MV-4-11 (cell line): Measurements from ENCODE around the gene SYT2.
"Not testable (repeated sequence)": the region's sequence is repeated elsewhere in the genome, so short reads cannot be mapped to it uniquely, and the experiment has no call there.

Experiments
- DNase-seq: peaks from one replicate; lab custom pipeline; 2025; lab: John Stamatoyannopoulos, UW

The SYT2 gene

DNA sequence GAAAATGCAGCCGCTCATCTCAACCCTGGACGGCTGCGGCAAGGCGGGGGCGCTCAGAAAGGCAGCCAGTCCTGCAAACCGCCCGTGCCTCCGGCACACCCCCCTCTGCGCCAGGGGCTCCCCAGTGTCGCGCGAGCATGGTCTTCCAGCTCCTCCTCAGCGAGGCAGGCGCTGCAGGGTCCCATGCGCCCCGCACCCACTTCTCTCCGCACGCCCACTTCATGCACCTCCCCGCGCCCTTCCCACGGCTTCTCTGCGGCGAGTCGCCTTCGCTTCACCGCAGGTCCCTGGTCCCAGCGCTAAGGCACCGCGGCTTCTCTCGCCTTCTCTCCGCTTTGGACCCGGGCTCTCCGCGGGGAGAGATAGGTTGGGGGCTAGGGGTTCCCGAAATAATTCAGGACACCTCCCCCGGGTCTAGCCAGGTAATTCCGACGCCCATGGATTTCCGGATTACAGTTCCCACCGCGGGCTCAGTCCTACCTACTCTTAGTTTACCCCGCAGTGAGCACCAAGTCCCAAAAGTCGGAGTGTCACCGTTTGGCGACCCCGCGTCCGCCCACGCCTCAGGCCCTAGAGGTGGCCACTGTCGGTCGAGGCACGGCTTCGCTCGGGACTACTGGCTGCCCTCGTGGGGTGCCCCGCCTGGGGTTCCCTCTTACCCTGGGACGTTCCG lies 67.5 kb downstream of the SYT2 start:
- no peak for DNase-seq

DNA sequence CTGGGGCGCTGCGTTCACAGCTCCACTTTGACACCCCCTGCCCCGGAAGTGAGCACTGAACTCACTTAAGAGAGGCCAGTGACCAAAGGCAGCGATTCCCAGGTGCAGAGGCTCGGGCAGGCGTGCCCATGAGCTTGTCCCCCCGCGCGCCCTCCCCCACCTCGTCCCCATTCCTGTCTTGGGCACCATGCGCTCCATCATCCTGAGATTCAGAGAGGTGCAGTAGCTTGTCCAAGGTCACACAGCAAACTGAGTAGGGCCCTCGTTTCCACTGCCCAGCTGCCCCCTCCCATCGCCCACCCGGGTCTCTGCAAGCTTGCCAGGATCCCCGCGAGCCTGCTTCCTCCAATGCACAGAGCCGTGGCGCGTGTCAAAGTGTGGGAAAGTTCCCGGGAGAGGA lies 68.0 kb downstream of the SYT2 start:
- no peak for DNase-seq

DNA sequence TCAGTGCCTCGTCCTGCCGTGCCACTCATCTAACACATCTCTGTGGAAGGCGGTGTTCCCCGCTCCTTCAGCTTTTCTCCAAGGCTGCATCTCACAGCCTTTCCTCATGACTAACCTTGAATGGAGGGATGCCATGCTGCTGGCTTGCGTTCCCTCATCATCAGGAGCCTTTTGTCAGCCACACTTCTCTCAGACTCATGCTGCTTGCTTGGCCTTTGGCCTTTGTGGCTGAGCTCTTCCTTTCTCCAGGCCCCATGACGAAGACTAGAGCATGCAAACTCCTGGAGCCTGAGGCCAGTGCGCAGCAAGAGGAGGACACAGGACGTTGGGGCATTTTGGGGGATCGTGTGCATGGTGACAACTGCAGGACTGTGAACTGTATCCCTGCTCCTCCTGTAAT lies 70.8 kb downstream of the SYT2 start:
- no peak for DNase-seq

DNA sequence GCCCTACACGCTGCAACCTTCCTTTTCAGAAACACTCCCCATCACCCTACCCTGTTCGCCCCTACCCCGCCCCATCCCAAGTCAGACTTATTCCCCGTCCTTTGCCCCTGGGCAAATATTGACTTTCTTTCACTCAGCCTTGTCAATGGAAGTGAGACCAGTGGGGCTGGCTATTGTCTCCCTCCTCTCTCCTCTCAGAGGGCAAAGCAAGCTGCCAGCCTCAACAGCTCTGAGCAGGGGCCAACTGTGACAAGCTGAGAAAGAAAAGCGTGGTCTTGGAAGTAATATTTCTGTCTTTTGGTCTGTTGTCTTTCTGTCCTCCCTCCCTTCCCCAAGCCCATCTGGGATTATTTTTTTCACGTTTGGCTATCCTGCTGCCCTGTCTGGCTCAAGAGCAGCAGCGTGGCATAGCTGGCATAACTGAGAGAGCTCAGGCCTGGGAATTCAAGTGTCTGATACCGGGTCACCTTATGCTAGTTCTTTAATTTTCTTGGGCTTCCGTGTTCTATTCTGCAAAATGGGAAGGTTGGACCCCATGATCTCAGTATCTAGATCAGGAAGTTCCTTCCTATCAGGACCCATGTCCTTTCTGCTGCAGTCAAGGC lies 71.5 kb downstream of the SYT2 start:
- not testable (repeated sequence) for DNase-seq

DNA sequence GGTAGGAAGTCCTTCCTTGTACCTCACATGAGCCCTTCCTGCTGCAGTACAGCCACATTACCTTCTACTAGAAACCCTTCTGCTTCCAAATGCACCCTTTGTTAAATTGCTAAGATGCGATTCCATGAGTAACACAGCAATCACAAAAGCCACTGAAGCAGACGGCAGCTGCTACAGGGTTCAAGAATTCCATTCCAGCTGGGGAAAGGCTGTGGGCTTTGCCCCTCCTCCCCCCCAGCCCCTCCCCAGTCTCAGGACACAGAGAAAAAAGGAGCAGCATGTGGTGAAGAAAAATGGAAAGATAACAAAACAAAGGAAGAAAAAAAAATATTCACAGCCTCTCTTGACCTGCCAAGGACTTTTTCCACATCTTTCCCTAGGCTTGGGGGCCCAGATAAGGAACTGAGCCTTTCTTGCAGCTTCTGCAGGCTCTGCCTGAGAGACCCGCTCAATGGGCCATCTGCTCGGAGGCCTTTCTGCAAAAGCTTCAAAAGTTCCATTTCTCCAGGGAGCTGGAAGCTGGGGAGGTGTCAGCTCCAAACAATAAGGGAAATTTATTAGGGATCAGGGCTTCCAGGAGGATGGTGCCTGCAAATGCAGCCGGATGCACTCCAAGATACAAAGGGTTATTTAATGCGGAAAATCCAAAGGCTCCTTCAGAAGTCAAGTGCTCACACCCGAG lies 72.1 kb downstream of the SYT2 start:
- DNase-seq = no peak

DNA sequence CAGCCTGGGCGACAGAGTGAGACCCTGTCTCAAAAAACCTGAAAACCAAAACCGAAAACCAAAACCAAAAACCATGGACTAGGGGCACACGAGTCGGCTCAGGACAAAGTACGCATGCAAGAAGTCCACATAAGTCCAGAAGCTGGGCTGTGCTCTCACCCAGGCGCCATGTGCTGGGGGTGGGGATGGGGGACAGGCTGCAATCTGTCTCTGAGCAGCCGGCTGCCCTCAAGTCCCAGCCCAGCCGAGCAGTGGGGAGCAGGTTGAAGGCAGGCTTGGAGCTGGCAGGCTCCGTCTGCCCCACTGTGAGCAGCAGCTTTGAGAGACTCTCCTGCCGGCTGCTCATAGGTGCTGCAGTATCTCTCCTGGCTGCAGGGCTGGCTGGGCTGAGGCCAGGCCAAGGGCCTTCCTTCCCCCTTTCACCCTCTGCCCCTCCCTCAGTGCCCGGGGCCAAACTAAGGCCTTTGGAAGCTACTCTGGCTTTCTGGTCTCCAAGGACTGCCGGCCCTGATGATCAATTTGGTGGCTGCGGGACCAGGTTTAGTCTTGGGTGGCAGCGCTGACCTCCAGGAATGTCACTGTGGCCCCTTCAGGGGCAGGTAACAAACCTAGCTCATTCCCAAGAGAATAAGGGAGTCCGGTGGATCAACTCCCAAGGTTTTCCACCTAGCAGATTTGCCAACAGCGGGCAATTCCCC lies 72.8 kb downstream of the SYT2 start:
- not testable (repeated sequence) for DNase-seq

DNA sequence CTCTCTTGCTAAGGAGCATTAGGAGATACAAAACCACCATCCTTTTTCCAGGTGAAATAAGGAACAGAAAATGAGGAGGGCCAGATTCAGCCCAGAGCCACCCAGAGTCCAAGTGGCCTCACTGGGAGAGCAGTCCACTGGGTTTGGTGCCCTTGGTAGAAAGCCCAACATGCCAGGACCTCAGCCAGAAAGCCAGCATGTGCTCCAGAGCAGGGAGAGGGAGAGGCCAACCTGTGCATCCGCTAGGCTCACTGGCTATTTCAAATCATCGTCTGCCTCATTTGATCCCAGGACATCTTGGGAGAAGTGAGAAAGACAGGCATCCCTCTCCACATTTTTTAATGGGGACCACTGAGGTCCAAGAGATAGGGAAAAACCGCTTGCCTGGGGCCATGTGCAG lies 74.1 kb downstream of the SYT2 start:
- not testable (repeated sequence) for DNase-seq

DNA sequence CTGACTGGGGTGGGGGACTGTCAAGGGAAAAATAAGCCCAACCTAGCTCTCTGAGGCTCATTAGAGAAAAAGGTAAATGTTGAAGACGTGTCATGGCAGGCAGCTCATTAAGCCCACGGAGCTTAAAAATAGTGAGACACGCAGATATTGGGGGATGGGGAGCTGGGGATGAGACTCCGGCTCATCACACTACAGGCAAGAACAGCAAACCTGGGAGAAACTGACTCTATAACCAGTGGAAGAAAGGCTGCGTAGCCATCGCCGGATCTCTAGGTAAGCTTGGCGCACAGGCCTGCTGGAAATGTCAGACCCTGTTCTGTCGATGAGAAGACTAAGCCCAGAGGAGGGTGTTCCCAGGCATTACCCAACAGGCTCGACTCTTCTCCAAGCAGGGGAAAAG lies 78.0 kb downstream of the SYT2 start:
- no peak for DNase-seq

DNA sequence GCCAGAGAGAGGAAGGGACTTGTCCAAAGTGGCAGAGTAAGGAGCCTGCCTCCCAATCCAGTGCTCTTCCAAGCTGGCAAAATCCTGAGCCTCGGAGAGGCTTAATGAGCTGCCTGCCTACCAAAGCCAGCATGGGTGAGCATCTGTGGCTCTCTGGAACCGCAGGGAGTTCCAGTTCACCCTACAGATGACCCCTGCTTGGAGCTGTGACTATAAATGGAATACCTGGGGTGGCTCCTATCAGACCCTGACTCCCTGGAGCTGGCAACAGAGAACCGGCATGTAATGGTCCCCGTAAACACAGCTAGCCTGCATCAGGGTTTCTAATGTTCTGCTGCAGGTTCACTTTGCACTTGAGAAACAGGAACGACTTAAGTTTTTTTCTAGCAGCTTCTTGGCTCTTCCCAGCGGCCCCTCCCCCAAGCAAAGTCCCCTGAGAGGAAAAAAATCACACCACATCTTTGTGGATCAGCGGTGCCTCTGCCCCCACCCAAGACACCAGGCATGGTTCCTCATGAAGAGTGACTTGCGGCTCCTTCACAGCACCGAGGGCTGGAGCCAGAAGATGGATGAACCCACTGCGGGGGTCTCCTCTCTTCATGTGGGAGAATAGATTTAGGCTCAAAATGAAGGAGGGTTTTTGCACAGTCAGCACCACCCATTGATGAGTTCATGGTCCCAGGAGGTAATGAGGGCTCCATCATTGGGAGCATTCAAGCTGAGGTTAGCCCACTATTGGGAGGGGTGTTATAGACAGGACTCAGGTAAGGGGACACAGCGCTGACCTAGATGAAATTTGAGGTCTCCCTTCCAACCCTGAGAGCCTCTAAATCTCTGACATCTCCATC lies 79.0 kb downstream of the SYT2 start:
- peak; percentile 20 for DNase-seq

DNA sequence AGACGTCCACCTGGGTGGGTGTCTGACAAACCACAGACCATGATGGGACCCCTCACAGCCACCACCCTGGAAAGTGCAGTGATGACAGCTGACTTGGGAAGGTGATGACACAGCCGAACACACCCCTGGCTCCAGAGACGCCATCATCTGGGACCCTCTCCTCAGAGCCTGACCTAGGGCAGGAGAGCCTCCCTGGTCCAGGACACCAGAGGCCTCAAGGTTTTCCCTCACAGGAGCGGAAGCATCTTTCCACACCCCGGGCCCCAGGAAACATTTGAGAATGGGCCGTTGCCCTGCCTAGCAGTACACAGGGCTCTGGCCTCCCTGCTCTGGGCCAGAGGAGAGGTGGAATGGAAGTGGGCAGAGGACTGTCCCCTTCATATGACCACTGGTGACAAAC lies 79.7 kb downstream of the SYT2 start:
- no peak for DNase-seq

DNA sequence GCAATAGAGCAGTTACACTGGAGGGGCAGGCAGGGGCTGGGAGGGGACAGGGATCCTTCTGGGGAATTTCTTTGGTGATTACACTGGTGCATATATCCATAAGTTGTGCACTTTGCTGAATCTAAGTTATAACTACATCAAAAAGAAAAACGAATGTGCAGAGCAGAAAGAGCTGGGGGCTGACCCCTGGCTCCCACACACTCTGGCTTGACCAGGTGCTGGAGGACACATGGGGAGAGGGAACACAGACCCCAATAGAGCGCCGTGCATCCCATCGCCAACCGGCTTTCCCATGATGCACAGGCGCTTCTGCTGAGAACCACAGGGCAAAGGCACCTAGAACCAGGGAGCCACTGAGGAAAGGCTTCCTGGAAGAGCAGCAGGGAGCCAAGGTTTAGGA lies 80.2 kb downstream of the SYT2 start:
- not testable (repeated sequence) for DNase-seq

DNA sequence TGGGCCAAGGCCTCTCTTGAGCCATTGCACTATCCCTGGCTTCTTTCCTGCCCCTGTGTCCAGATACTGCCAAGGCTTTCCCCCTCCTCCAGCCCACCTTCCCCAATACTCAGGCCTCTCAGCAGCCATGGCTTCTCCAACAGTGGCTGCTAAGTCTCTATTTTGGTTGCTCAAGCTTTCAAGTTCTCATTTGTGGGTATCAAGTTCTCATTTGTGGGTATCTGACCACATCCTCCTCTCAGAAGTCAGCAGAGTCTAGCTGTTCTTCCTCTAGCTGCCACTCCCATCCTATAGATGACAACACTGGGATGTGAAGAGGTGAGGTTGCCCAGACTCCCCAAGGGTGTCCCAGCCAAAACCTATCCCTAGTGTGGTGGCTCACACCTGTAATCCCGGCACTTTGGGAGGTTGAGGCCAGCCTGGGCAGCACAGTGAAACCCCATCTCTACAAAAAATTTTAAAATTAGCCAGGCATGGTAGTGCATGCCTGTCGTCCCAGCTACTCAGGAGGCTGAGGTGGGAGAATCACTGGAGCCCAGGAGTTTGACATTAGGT lies 80.9 kb downstream of the SYT2 start:
- DNase-seq = peak; percentile 92

DNA sequence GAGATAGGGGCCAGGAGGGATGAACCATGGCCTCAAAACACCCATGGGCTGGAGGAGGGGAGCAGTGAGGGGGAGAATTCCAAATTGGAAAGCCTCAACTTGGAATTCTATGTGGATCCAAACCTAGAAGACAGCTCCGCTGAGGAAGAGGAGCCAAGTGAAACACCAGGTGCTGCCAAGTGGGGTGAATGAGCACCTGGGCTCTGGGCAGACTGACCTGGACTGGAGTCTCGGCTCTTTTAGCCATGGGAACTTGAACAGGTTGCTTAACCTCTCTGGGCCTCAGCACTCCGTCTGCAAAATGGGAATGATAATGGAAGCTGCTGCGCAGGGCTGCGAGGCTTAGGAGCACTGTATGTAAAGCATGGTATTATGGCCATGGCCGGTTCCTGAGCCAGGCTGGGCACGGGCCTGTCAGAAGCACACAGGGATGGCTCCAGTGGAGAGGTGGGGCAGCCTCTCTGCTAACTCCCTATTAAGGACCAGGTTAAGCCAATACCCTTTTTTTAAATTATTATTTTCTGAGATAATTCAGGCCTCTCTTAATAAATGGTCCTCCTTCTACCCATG lies 81.5 kb downstream of the SYT2 start:
- DNase-seq = no peak

DNA sequence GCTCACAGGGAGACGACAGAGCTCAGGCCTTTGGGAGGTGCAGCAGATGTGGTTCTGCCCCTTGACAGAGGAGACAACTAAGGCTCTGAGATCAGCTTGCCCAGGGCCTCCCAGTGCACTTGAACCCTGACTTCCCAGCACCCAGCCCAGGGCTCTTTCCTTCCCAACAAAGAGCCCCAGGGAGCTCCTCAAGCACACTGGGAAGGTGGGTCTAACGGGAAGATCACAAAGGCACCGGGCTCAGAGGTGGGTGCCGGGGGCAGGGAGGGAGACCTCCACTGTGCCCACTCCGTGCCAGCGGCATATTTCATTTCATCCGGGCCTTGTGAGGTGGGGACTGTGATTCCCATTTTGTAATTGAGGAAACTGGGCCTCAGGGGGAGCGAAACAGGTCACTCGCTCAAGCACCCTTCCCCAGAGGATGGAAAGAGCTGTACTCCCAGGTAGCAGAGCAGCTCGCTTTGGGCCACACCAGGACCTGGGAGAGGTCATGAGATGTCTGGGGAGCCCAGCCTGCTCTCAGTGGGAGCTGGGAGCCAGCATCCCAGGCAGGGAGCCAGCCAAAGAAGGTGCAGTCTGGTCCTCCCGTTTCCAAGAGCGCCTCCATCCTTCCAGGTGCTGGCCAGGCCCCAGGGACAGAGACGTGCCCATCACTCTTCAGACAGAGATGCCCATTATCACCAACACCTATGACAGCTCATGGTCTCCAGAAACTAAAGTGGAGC lies 82.3 kb downstream of the SYT2 start:
- DNase-seq = no peak

DNA sequence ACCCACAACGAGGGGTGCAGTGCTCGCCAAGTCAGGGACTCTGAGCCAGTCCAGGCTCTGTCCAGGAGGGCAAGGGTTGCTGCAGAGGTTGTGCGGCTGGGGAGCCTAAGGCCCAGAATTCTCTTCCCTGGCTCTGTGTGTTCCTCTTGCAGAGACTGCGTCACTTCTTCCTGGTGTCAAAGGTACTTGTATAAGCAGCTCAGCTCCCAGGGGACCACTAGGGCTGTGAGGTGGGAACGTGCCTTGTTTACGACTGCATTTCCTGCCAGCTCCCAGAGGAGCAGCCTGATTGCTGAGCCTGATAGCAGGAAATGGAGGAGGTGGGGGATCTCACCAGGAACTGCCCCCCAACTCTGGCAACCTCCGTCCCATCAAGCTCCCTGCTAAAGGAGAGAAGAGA lies 83.2 kb downstream of the SYT2 start:
- DNase-seq = not testable (repeated sequence)

DNA sequence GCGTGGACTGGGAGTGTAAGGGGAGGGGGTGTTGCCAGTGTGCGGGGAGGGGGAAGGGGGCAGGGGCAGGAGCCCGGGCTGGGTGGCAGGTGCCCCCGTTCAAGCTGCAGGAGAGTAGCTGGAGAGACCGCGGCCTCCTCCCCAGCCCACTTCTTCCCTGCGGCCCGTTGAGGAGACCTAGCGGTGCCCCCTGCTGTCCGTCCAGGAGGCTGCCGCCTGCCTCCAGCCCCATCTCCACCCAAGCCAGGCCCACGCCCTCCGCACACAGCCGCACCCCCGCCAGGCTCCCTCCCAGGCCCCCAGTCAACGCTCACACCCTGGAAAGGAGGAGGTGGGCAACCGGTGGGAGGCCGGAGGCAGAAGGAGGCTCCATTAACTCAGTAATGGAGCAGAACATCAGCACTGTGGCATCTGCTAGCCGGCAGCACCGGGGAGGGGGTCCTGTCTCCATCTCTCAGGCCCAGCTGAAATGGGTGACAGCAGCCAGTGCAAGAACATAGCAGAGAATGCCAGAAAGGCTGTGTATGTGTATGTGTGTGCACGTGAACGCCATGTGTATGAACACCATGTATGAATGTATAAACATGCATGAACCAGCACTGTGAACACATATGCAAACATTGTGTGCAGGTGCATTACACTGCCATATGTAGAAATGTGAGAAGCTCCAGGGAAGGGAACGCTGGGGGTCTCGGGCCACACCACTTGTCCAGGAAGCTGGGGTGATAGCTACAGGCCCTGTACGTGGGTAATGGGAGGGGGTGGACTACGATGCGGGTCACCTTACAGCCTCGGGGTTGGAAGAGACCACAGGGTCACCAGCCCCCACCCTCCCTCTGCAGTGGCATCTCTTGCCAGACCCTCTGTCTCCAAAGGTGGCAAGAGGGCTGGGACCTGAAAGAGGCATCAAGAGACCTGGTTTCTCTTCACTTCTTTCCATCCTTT lies 84.6 kb downstream of the SYT2 start:
- DNase-seq = peak; percentile 60

DNA sequence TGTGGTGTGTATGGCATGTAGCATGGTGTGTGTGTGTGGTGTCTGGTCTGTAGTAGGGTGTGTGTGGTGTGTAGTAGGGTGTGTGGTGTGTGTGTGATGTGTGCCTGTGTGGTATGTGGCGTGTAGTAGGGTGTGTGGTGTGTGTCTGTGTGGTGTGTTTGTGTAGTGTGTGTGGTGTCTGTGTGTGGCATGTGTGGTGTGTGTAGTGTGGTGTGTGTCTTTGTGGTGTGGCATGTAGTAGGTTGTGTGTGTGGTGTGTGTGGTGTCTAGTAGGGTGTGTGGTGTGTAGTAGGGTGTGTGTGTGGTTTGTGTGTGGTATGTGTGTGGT lies 85.5 kb downstream of the SYT2 start:
- no peak for DNase-seq

DNA sequence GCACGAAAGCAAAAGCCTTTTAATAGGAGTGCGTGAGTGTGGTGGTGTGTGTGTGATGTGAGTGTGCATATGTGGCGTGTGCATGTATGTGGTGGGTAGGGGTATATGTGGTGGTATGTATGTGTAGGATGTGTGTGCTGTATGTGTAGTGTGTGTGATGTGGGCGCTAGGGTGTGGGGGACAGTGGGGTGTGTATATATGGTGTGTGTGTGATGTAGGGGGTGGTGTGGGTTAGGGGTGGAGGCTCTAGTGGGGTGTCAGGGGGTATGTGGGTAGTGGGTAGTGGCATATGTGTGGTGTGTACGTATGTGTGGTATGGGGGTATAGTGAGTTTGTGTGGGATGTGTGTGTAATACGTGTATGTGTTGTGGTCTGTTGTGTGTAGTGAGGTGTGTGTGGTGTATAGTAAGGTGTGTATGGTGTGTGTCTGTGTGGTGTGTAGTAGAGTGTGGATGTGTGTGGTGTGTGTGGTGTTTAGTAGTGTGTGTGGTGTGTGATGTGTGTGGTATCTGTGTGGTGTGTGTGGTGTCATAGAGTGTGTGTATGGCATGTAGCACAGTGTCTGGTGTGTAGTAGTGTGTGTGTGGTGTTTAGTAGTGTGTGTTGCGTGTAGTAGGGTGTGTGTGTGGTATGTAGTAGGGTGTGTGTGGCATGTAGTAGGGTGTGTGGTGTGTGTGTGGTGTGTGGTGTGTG lies 86.0 kb downstream of the SYT2 start:
- no peak for DNase-seq

DNA sequence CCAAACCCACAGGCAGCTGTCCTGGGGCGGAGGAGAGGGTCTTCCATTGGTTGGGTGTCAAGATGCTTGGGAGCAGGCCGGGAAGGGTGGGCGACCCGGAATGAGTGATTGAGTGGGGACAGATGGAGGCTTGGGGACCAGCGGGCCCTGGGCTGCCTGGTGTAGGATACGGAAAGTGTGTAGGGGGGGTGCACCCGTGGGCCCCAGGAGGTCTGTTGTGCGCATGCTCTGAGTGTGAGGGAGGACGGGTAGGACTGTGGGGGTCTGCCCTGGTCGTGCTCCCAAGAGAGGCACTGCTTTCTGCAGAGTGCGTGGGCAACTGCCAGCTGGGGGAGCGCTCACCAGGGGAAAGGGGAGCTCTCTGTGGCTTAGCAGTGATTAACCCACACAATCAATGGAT lies 86.8 kb downstream of the SYT2 start:
- DNase-seq = not testable (repeated sequence)
